Stomach (tissue), 19 donors: ENCODE measurements around the gene ATG10. TPM values are rescaled to one million over a fixed set of nuclear protein-coding genes. Genes with fewer than 3 reads are reported as not detected.
A peak's percentile ranks its signal among the peaks of the same experiment; 100 is the strongest.

ENCODE experiments used
- DNase-seq, 2 donors: peaks; one replicate each; pipeline versions ENCODE4 v3.0.0 to v3.0.0-alpha.2; 2013 to 2019
- H3K27ac ChIP-seq, 5 donors: fragments of 200-600 bp in 4 of 5; sonication (generic) in 4 of 5; one replicate each; pipeline ENCODE4 v1.5.1; 2013 to 2019; ENCODE audit warnings: mild to moderate bottlenecking in 1 of 5, moderate library complexity in 1 of 5
- H3K27me3 ChIP-seq, 3 donors: fragments of 200-600 bp; sonication (generic); one replicate each; pipeline ENCODE4 v1.5.1; 2017 to 2019; ENCODE audit warnings: mixed run types in 1 of 3
- H3K36me3 ChIP-seq, 4 donors: fragments of 200-600 bp; sonication (generic); 1 replicate in 3 of 4; 2 replicates in 1 of 4; pipeline ENCODE4 v1.5.1; 2016 to 2019
- H3K4me1 ChIP-seq, 4 donors: fragments of 200-600 bp; sonication (generic); one replicate each; pipeline ENCODE4 v1.5.1; 2016 to 2019
- H3K4me3 ChIP-seq, 4 donors: fragments of 200-600 bp; sonication (generic) in 3 of 4; one replicate each; pipeline ENCODE4 v1.5.1; 2016 to 2019; ENCODE audit warnings: mild to moderate bottlenecking in 1 of 4
- H3K9me3 ChIP-seq, 4 donors: fragments of 200-600 bp; sonication (generic); one replicate each; pipeline ENCODE4 v1.5.1; 2016 to 2019
- EP300 ChIP-seq: sonication (generic); formaldehyde crosslinking; IDR thresholded peaks from one replicate; pipeline ENCODE4 v1.6.1; 2017; ENCODE audit warnings: antibody characterized with exemption
- POLR2A ChIP-seq, 4 donors: fragments of 450-650 bp; IDR thresholded peaks; one replicate each; pipeline ENCODE4 v1.6.1; 2016; ENCODE audit warnings: antibody characterized with exemption in 4 of 4, control low read depth in 2 of 4, mild to moderate bottlenecking in 1 of 4, moderate library complexity in 1 of 4
- POLR2AphosphoS5 ChIP-seq, 3 donors: sonication (generic); formaldehyde crosslinking; IDR thresholded peaks; one replicate each; pipeline ENCODE4 v1.6.1; 2016; ENCODE audit warnings: antibody characterized with exemption in 3 of 3
- WGBS, 5 donors: extraction: QIAGEN DNeasy Blood & Tissue Kit in 3 of 5; methylation state at CpG; one replicate each; pipeline versions ENCODE4 v1.1.5 to v1.1.7; 2013 to 2018; 5-methylcytosine and 5-hydroxymethylcytosine counted together
- intact Hi-C: fragments of 100-400 bp; cut with DNase I; formaldehyde crosslinking; loops from one replicate; pipeline ENCODE4 v1.15.1; 2023; ENCODE audit warnings: low total_unique reads
- long read RNA-seq, 10 donors: transcript quantifications; one replicate each; lab custom pipeline, GENCODE V29; 2026
- polyA plus RNA-seq, 3 donors: library from polyadenylated mRNA; stranded (reverse); fragments of 200-250 nt; gene quantifications; one replicate each; pipeline ENCODE4 v1.2.3, GENCODE V29; 2013
- total RNA-seq, 5 donors: library from RNA; depleted of rRNA; stranded (reverse); fragments of >200 nt; gene quantifications; one replicate each; pipeline versions ENCODE4 v1.1.0 to v1.2.3, GENCODE V29; 2014 to 2016
- TF ChIP-seq, protein P1 (sequence below), 7 experiments: fragments of 450-650 bp in 4 of 7; fragments of 200-600 bp in 3 of 7; sonication (generic) in 3 of 7; IDR thresholded peaks; one replicate each; pipeline ENCODE4 v1.5.1; 2016 to 2019; ENCODE audit warnings: antibody characterized with exemption in 7 of 7, control low read depth in 2 of 7, mild to moderate bottlenecking in 1 of 7
- donor health status: healthy with polysubstance abuse.
- donor health status: Bipolar disorder and iron deficiency.
- donor health status: healthy.

The ATG10 gene
- 10 to 100 TPM in 2 of 5 donors, 1 to 10 TPM in 2, under 1 TPM in 1; 0.58 to 16.5 (median 3.5) TPM for total RNA-seq
- 1 to 10 TPM; 2.4 to 8.6 (median 5.1) TPM for polyA plus RNA-seq
- long read RNA-seq, donor 1, partial matches to known transcripts = 1,733 of 2,947 reads
- long read RNA-seq, donor 1, other reads (novel, unspliced or antisense) = 1,214 of 2,947 reads
- long read RNA-seq, donor 2, partial matches to known transcripts = 2,049 of 3,773 reads
- long read RNA-seq, donor 2, other reads (novel, unspliced or antisense) = 1,724 of 3,773 reads
- long read RNA-seq, donor 3, partial matches to known transcripts = 3,090 of 3,146 reads
- long read RNA-seq, donor 3, other reads (novel, unspliced or antisense) = 56 of 3,146 reads
- long read RNA-seq, donor 4, partial matches to known transcripts = 410 of 683 reads
- long read RNA-seq, donor 4, other reads (novel, unspliced or antisense) = 273 of 683 reads
- long read RNA-seq, donor 5, partial matches to known transcripts = 2,498 of 4,373 reads
- long read RNA-seq, donor 5, other reads (novel, unspliced or antisense) = 1,874 of 4,373 reads
- long read RNA-seq, donor 6, partial matches to known transcripts = 5,203 of 9,467 reads
- long read RNA-seq, donor 6, other reads (novel, unspliced or antisense) = 4,261 of 9,467 reads
- long read RNA-seq, donor 7, partial matches to known transcripts = 3,050 of 5,052 reads
- long read RNA-seq, donor 7, other reads (novel, unspliced or antisense) = 2,000 of 5,052 reads
- long read RNA-seq, donor 8, partial matches to known transcripts = 3,395 of 5,585 reads
- long read RNA-seq, donor 8, other reads (novel, unspliced or antisense) = 2,187 of 5,585 reads
- long read RNA-seq, donor 9, partial matches to known transcripts = 4,878 of 7,290 reads
- long read RNA-seq, donor 9, other reads (novel, unspliced or antisense) = 2,411 of 7,290 reads
- long read RNA-seq, donor 10, partial matches to known transcripts = 2,462 of 2,581 reads
- long read RNA-seq, donor 10, other reads (novel, unspliced or antisense) = 119 of 2,581 reads

DNA sequence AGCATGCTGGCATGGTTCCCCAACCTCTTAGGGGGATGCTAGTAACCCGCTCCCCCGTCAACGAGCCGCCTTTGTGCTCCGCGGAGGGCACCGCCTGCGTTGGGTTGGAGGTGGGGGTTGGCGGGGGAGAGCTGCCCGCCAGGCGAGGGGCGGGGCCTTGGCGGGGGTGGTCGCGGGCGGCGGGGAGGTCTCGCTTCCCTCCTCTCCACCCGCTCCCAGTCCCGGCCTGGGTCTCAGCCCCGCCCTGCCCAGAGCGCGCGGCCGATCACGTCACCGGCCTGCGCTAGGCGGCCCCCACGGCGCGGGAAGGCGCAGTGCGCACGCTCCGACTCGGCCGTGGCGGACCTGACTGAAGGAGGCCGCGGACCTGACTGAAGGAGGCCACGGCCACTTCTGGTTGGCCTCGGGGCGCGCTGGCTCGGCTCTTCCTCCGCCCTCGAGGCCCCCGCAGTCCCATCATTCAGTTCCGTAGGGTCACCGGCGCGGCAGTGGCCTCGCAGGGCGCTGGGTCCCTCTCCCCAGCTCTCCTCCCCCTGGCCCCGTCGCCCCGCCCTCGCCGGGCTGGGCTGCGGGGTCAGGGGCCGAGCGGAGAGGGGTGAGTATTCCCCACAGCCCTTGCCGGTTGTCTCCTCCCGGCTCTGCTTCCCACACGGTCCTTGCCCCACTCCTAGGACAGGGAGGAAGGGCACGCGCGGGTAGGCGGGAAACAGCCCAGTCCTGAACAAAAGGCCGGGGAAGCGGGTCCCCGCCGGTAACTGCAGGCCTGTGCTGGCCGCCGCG, at the start of gene ATG10:
Gene ATG10 (plus strand): TSS at position 312 of the 780 bp plus-strand sequence. CDS start 15,548 bp downstream, outside the sequence.
- Histone ChIP-seq H3K36me3 (no peaks in the 10 kb centered on the region), H3K4me3 (peak within 1 kb of the TSS; percentile 53 to 83 (median 66)), H3K27ac (peak within 1 kb of the TSS; percentile 98 to 99 (median 98)), H3K4me1 (peaks cover 0 to 16% (median 14%) of the 10 kb centered on the region in 4 donors), H3K27me3 (no peaks in the 10 kb centered on the region), H3K9me3 (no peaks in the 10 kb centered on the region)
- 0 to 1% (median 0%) methylated on average over 35 to 77 of the region's 77 CpGs for WGBS, 5 donors
- intact Hi-C loops = no loop called here
- DNase-seq = peak; percentile 90 to 99
- TF ChIP-seq POLR2AphosphoS5 (IDR thresholded peaks at IDR 0.05) (peak; percentile 94 to 98 (median 98)), POLR2A (IDR thresholded peaks at IDR 0.05) (peak in 2 of 4 donors; percentile 38 to 61)
- TF ChIP-seq, protein P1, sequence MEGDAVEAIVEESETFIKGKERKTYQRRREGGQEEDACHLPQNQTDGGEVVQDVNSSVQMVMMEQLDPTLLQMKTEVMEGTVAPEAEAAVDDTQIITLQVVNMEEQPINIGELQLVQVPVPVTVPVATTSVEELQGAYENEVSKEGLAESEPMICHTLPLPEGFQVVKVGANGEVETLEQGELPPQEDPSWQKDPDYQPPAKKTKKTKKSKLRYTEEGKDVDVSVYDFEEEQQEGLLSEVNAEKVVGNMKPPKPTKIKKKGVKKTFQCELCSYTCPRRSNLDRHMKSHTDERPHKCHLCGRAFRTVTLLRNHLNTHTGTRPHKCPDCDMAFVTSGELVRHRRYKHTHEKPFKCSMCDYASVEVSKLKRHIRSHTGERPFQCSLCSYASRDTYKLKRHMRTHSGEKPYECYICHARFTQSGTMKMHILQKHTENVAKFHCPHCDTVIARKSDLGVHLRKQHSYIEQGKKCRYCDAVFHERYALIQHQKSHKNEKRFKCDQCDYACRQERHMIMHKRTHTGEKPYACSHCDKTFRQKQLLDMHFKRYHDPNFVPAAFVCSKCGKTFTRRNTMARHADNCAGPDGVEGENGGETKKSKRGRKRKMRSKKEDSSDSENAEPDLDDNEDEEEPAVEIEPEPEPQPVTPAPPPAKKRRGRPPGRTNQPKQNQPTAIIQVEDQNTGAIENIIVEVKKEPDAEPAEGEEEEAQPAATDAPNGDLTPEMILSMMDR (IDR thresholded peaks at IDR 0.05) = no peak

DNA sequence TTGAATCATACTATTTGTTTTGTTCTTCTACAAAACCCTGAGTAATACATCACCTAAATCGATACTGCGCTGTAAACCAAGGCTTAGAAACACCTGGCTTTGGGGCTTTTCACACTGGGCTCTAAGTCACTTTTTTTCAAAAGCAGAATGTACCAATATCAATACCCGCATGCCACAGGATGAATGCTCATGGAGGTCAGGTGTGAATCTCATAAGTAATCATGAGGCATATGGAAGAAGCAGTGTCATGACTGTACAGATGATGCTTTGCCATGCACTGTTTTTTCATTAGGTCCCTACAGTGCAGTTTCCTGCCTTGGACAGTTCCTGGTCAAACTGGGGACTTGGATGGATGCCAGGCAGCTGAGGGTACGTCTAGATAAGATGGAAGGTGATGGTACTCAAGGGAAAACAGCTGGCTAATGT, 49.0 kb upstream of the ATG10 start:
- intact Hi-C loops = no loop called here
- Histone ChIP-seq H3K36me3 (no peaks in the 10 kb centered on the region), H3K9me3 (no peaks in the 10 kb centered on the region), H3K27ac (no peak overlapping the region), H3K27me3 (no peaks in the 10 kb centered on the region), H3K4me3 (no peak overlapping the region), H3K4me1 (no peaks in the 10 kb centered on the region)
- TF ChIP-seq, protein P1 (IDR thresholded peaks at IDR 0.05) = no peak
- TF ChIP-seq EP300 = no peak
- TF ChIP-seq POLR2AphosphoS5 (IDR thresholded peaks at IDR 0.05) = no peak
- TF ChIP-seq POLR2A (IDR thresholded peaks at IDR 0.05) = no peak
- WGBS, 5 donors = 60 to 75% (median 67%) methylated on average over 4 of the region's 4 CpGs
- peak in 1 of 2 donors; percentile 13 for DNase-seq

DNA sequence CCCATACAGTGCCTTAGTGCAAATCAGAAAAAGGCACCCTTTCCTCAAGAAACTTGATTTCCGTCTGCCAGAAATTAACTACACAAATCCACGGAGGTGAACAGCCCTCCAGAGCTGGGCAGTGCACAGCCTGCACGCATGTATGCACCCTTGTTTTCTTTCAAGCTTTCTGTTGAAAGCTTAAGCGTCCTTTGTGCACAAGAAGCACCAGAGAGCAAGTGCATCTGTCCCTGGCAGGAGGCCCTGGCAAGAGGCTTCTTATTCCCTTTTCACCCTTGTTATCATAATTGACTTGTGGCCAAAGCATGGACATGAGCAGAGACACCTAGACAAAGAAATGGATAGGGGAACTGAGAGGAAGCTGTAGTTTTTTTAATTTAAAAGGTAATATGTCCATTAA, 47.4 kb upstream of the ATG10 start:
- no peaks in the 10 kb centered on the region for H3K4me1 ChIP-seq
- WGBS, 5 donors = 67 to 78% (median 73%) methylated on average over 4 of the region's 4 CpGs
- TF ChIP-seq EP300 (no peak), POLR2A (IDR thresholded peaks at IDR 0.05) (no peak), POLR2AphosphoS5 (IDR thresholded peaks at IDR 0.05) (no peak)
- TF ChIP-seq, protein P1 (IDR thresholded peaks at IDR 0.05) = no peak
- no peaks in the 10 kb centered on the region for H3K9me3 ChIP-seq
- no peak overlapping the region for H3K27ac ChIP-seq
- no peaks in the 10 kb centered on the region for H3K27me3 ChIP-seq
- no peak overlapping the region for H3K4me3 ChIP-seq
- DNase-seq = no peak
- intact Hi-C loops = no loop called here
- H3K36me3 ChIP-seq = no peaks in the 10 kb centered on the region
